ENCODE measurements around the gene PET100.

The PET100 gene

DNA sequence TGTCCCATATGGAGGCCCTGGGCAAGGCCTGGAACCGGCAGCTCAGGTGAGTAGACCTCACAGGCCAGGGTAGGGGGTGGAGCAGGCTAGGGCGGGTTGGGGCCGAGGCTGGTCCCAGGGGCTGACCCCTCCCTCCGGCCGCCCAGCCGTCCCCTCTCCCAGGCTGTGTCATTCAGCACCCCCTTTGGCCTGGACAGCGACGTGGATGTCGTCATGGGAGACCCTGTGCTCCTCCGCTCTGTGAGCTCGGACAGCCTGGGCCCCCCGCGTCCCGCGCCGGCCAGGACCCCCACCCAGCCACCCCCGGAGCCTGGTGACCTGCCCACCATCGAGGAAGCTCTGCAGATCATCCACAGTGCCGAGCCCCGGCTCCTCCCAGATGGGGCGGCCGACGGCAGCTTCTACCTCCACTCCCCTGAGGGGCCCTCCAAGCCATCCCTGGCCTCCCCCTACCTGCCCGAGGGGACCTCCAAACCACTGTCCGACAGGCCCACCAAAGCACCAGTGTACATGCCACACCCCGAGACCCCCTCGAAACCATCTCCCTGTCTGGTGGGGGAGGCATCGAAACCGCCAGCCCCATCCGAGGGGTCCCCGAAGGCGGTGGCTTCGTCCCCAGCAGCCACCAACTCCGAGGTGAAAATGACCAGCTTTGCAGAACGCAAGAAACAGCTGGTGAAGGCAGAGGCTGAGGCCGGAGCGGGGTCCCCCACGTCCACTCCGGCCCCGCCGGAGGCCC is 17.9 kb upstream of the PET100 start:
- in situ Hi-C loops (cut with HindIII; ENCODE audit: low sequenced_read_pairs): no loop called here
- TF ChIP-seq, protein P1, sequence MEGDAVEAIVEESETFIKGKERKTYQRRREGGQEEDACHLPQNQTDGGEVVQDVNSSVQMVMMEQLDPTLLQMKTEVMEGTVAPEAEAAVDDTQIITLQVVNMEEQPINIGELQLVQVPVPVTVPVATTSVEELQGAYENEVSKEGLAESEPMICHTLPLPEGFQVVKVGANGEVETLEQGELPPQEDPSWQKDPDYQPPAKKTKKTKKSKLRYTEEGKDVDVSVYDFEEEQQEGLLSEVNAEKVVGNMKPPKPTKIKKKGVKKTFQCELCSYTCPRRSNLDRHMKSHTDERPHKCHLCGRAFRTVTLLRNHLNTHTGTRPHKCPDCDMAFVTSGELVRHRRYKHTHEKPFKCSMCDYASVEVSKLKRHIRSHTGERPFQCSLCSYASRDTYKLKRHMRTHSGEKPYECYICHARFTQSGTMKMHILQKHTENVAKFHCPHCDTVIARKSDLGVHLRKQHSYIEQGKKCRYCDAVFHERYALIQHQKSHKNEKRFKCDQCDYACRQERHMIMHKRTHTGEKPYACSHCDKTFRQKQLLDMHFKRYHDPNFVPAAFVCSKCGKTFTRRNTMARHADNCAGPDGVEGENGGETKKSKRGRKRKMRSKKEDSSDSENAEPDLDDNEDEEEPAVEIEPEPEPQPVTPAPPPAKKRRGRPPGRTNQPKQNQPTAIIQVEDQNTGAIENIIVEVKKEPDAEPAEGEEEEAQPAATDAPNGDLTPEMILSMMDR (IDR thresholded peaks at IDR 0.05; ENCODE audit: low read depth, low read length, missing control alignments): no peak
- H3K4me3 ChIP-seq (ENCODE audit: low read depth, low read length): no peak overlapping the region
- DNase-seq (ENCODE audit: low read depth): no peak

DNA sequence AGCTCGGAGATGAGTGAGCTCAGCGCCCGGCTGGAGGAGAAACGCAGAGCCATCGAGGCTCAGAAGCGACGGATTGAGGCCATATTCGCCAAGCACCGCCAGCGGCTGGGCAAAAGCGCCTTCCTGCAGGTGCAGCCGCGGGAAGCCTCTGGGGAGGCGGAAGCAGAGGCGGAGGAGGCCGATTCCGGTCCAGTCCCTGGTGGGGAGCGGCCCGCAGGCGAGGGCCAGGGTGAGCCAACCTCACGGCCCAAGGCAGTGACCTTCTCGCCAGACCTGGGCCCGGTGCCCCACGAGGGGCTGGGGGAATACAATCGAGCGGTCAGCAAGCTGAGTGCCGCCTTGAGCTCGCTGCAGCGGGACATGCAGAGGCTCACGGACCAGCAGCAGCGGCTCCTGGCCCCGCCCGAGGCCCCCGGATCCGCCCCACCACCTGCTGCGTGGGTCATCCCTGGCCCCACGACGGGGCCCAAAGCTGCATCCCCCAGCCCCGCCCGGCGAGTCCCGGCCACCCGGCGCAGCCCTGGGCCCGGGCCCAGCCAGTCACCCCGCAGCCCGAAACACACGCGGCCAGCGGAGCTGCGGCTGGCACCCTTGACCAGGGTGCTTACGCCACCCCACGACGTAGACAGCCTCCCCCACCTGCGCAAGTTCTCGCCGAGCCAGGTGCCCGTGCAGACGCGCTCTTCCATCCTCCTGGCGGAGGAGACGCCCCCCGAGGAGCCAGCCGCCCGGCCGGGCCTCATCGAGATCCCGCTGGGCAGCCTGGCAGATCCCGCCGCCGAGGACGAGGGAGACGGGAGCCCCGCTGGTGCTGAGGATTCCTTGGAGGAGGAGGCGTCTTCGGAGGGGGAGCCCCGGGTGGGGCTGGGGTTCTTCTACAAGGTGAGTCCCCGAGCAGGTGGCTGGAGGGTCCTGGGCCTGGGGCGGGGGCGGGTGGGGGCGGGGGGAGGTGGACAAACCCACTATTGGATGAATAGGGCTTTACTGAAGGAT is 17.0 kb upstream of the PET100 start:
- in situ Hi-C loops (cut with HindIII; ENCODE audit: low sequenced_read_pairs): no loop called here
- DNase-seq (ENCODE audit: low read depth): no peak
- TF ChIP-seq, protein P1 (IDR thresholded peaks at IDR 0.05; ENCODE audit: low read depth, low read length, missing control alignments): no peak
- no peak overlapping the region for H3K4me3 ChIP-seq (ENCODE audit: low read depth, low read length)

DNA sequence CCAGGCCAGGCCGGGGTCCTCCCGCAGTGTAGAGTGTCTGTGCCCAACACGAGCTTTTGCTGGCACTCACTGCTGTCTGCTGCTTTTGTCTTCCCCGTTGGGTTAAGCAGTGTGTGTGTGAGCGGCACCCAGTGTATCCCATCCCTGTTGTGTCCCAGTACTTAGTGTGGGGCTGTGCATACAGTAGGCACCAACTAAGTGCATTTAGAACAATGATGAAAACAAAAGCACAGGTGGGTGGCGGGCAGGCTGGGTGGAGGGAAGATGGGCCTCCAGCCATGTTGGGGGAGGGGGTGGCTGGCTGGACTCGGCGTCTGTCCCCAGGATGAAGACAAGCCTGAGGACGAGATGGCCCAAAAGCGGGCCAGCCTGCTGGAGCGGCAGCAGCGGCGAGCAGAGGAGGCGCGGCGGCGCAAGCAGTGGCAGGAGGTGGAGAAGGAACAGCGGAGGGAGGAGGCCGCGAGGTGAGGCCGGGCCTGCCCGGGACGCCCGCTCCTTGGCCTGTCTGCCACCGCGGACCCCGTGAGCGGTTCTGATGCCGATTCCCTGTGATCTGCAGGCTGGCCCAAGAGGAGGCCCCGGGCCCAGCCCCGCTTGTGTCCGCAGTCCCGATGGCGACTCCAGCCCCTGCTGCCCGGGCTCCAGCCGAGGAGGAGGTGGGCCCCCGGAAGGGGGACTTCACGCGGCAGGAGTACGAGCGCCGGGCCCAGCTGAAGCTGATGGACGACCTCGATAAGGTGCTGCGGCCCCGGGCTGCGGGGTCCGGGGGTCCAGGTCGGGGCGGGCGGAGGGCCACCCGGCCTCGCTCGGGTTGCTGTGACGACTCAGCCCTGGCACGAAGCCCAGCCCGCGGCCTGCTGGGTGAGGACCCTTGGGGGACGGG is 14.5 kb upstream of the PET100 start:
- no peak overlapping the region for H3K4me3 ChIP-seq (ENCODE audit: low read depth, low read length)
- TF ChIP-seq, protein P1 (IDR thresholded peaks at IDR 0.05; ENCODE audit: low read depth, low read length, missing control alignments): no peak
- in situ Hi-C loops (cut with HindIII; ENCODE audit: low sequenced_read_pairs): no loop called here
- no peak for DNase-seq (ENCODE audit: low read depth)

DNA sequence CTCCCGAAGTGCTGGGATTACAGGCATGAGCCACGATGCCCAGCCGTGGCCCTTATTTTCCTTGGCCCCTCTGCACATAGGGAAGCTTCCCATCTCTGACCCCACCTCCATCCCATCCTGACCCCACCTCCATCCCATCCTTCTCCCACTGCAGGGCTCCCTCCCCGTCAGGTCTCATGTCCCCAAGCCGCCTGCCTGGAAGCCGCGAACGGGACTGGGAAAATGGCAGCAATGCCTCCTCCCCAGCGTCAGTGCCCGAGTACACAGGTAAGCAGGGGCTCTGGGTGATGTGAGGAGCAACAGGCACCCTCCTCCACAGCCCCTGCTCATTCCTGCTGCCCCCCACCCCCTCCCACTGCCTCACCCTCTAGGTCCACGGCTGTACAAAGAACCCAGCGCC is 12.4 kb upstream of the PET100 start:
- in situ Hi-C loops (cut with HindIII; ENCODE audit: low sequenced_read_pairs): no loop called here
- no peak overlapping the region for H3K4me3 ChIP-seq (ENCODE audit: low read depth, low read length)
- TF ChIP-seq, protein P1 (IDR thresholded peaks at IDR 0.05; ENCODE audit: low read depth, low read length, missing control alignments): no peak
- DNase-seq (ENCODE audit: low read depth): no peak

DNA sequence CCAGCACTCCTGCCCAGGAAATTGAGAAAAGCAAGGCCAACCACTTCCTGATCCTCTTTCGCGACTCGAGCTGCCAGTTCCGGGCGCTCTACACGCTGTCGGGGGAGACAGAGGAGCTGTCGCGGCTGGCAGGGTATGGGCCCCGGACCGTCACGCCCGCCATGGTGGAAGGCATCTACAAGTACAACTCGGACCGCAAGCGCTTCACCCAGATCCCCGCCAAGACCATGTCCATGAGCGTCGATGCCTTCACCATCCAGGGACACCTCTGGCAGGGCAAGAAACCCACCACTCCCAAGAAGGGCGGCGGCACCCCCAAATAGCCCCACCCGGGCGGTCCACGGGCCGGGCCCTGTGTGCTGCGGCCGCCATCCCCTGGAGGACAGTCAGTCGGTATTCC is 11.9 kb upstream of the PET100 start:
- in situ Hi-C loops (cut with HindIII; ENCODE audit: low sequenced_read_pairs): no loop called here
- H3K4me3 ChIP-seq (ENCODE audit: low read depth, low read length): no peak overlapping the region
- TF ChIP-seq, protein P1 (IDR thresholded peaks at IDR 0.05; ENCODE audit: low read depth, low read length, missing control alignments): no peak
- no peak for DNase-seq (ENCODE audit: low read depth)

DNA sequence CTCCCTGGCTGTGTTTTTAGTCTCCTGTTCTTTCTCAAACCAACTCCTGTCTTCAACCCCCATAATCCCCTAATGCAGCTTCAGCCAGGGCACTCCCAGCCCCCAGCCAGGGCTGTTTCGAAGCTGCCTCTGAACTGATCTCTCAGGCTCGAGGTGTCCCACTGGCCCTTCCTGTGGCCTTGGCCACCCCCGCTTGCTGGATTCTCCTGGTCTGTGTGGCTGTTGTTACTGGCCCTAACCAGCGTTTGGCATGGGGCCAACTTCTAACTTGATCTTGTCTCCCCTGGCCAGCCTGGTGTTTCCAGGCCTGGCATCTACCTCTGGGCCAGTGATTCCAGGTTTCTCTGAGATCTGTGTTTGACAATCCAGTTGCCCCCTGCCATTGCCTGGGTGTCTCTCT is 11.2 kb upstream of the PET100 start:
- in situ Hi-C loops (cut with HindIII; ENCODE audit: low sequenced_read_pairs): no loop called here
- H3K4me3 ChIP-seq (ENCODE audit: low read depth, low read length): no peak overlapping the region
- DNase-seq (ENCODE audit: low read depth): no peak
- TF ChIP-seq, protein P1 (IDR thresholded peaks at IDR 0.05; ENCODE audit: low read depth, low read length, missing control alignments): no peak
